AG04450 (cell line): ENCODE data around the gene SREK1. TPM values are rescaled to one million over a fixed set of nuclear protein-coding genes. Genes with fewer than 3 reads are reported as not detected.
"Not testable (repeated sequence)": the region's sequence is repeated elsewhere in the genome, so short reads cannot be mapped to it uniquely, and the experiment has no call there.

ENCODE experiments used
- CTCF ChIA-PET: fragments of 300-600, 350-600 bp; formaldehyde crosslinking; extraction: SDS; loops from one replicate; lab custom pipeline; 2022; ENCODE audit warnings: antibody characterized with exemption, inconsistent platforms; lab: Charles Lee
- POLR2A ChIA-PET: fragments of 350-600 bp; formaldehyde crosslinking; extraction: SDS; loops from one replicate; lab custom pipeline; 2021; ENCODE audit warnings: antibody characterized with exemption, inconsistent platforms; lab: Yijun Ruan, JAX
- DNase-seq: peaks from one replicate; pipeline ENCODE4 v3.0.0-alpha.2; 2011; ENCODE audit warnings: low read depth, low spot score
- H3K27ac ChIP-seq: one replicate; pipeline ENCODE4 v1.5.1; 2012; ENCODE audit warnings: low read depth, low read length, control low read depth
- H3K27me3 ChIP-seq: one replicate; pipeline ENCODE4 v1.6.0; 2012; ENCODE audit warnings: low read length; ENCODE audit not compliant: control insufficient read depth, insufficient read depth
- H3K4me3 ChIP-seq: 2 replicates; pipeline ENCODE4 v1.5.1; 2011; ENCODE audit warnings: mild to moderate bottlenecking, low read depth, low read length, control low read depth
- H3K9me3 ChIP-seq: 2 replicates; pipeline ENCODE4 v1.5.1; 2012; ENCODE audit warnings: low read length; ENCODE audit not compliant: control insufficient read depth, insufficient read depth
- CTCF ChIP-seq: IDR thresholded peaks from 2 replicates; pipeline ENCODE4 v1.5.1; 2011; ENCODE audit warnings: low read depth, low read length, control low read depth, inconsistent platforms
- polyA plus RNA-seq: library from polyadenylated mRNA; depleted of rRNA; stranded (reverse); fragments of >200 nt; gene quantifications from 2 replicates; pipeline ENCODE4 v1.2.3, GENCODE V29; 2011

Gene SREK1
- polyA plus RNA-seq, 1 experiment: 58.8 TPM

GRCh38 chr5:66209350-66209749 is 65.2 kb downstream of the SREK1 start:
- ChIA-PET POLR2A (no interaction called here), CTCF (no interaction called here)
- no peak for TF ChIP-seq CTCF
- Histone ChIP-seq H3K27me3 (no peaks in the 10 kb centered on the region), H3K27ac (no peak overlapping the region), H3K9me3 (no peaks in the 10 kb centered on the region), H3K4me3 (no peak overlapping the region)
- no peak for DNase-seq

- DNase-seq: no peak
- H3K27me3 ChIP-seq: no peaks in the 10 kb centered on the region
- ChIA-PET POLR2A (no interaction called here), CTCF (no interaction called here)
- no peak overlapping the region for H3K27ac ChIP-seq
- H3K4me3 ChIP-seq: no peak overlapping the region
- H3K9me3 ChIP-seq: no peaks in the 10 kb centered on the region
- TF ChIP-seq CTCF: no peak
Observed at GRCh38 chr5:66209794-66210193, 65.7 kb downstream of the SREK1 start.

- Histone ChIP-seq H3K4me3 (no peak overlapping the region), H3K27ac (no peak overlapping the region), H3K27me3 (no peaks in the 10 kb centered on the region), H3K9me3 (no peaks in the 10 kb centered on the region)
- ChIA-PET CTCF (no interaction called here), POLR2A (no interaction called here)
- TF ChIP-seq CTCF: no peak
- DNase-seq: no peak
Observed at GRCh38 chr5:66213533-66213932, 69.4 kb downstream of the SREK1 start.

GRCh38 chr5:66222455-66222854 is 78.4 kb downstream of the SREK1 start:
- Histone ChIP-seq H3K9me3 (no peaks in the 10 kb centered on the region), H3K4me3 (no peak overlapping the region), H3K27me3 (peaks cover 2% of the 10 kb centered on the region), H3K27ac (no peak overlapping the region)
- TF ChIP-seq CTCF: no peak
- ChIA-PET CTCF (no interaction called here), POLR2A (no interaction called here)
- no peak for DNase-seq

GRCh38 chr5:66222896-66223295 is 78.8 kb downstream of the SREK1 start:
- POLR2A ChIA-PET, H3K4me3 ChIP-seq, CTCF ChIA-PET, H3K27ac ChIP-seq, H3K9me3 ChIP-seq, H3K27me3 ChIP-seq, DNase-seq: not testable (repeated sequence)

- no peak for DNase-seq
- TF ChIP-seq CTCF: peak; percentile 38; the same call in 1 of the 2 replicates
- ChIA-PET POLR2A (no interaction called here), CTCF (no interaction called here)
- Histone ChIP-seq H3K4me3 (no peak overlapping the region), H3K9me3 (no peaks in the 10 kb centered on the region), H3K27ac (no peak overlapping the region), H3K27me3 (peaks cover 4% of the 10 kb centered on the region)
Observed at GRCh38 chr5:66223637-66224036, 79.5 kb downstream of the SREK1 start.
